Lower lobe of right lung (tissue), 2 donors: Measurements from ENCODE around the gene DAPL1. TPM values are rescaled to one million over a fixed set of nuclear protein-coding genes. Genes with fewer than 3 reads are reported as not detected.

Source experiments
- ATAC-seq, 2 donors: fragments of 200-7000 bp; cut with Tn5 transposase; one replicate each; pipeline ENCODE4 v1.9.1; 2020 to 2022; ENCODE audit warnings: mild to moderate bottlenecking in 2 of 2, moderate library complexity in 2 of 2
- DNase-seq: peaks from one replicate; pipeline ENCODE4 v3.0.0-alpha.2; 2020
- H3K27ac ChIP-seq: fragments of 200-600 bp; one replicate; pipeline ENCODE4 v1.8.0; 2022
- H3K27me3 ChIP-seq: fragments of 200-600 bp; one replicate; pipeline ENCODE4 v1.8.0; 2022; ENCODE audit warnings: low read depth
- H3K36me3 ChIP-seq: fragments of 200-600 bp; one replicate; pipeline ENCODE4 v1.8.0; 2022; ENCODE audit warnings: mild to moderate bottlenecking
- H3K4me1 ChIP-seq: fragments of 200-600 bp; one replicate; pipeline ENCODE4 v1.8.0; 2022
- H3K4me3 ChIP-seq: fragments of 200-600 bp; one replicate; pipeline ENCODE4 v1.8.0; 2022; ENCODE audit warnings: mild to moderate bottlenecking
- H3K9me3 ChIP-seq: fragments of 200-600 bp; one replicate; pipeline ENCODE4 v1.8.0; 2022
- intact Hi-C: fragments of 100-400 bp; cut with DNase I; formaldehyde crosslinking; loops from one replicate; pipeline ENCODE4 v1.11.0; 2022
- total RNA-seq: library from RNA; stranded (reverse); fragmentation: NEBNext Ultra II Directional; extraction: Animal tissue kit (Norgen Biotek cat#: 25700); gene quantifications from one replicate; pipeline ENCODE4 v1.2.1, GENCODE V29; 2021
- TF ChIP-seq, protein P1 (sequence below): fragments of 200-600 bp; IDR thresholded peaks from one replicate; pipeline ENCODE4 v1.8.0; 2022; ENCODE audit warnings: antibody characterized with exemption, mild to moderate bottlenecking
- donor health status: DM: no; HTN: yes; CAD: no; lungs with severe emphysema.

Gene DAPL1
- total RNA-seq, 1 donor from 2014 or later: not detected

DNA sequence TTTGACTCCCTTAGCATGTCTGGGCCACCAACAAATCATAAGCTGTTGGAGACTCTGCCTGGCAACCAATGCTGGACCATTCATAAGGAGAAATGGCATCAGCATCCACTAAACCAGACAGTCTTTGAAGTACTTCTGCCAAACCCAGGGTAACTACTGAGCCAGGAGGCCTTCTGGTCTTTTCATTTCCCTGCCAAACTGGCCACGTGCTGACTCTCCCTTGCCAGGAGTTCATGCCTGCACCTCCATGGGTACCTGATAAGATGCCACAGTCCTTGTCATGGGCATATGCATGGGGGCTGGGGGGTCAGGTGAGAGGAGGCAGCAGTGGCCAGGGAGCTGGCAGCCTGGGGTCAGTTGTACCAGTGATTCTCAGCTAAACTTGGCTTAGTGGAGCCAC lies 34.2 kb upstream of the DAPL1 start:
- no peak for DNase-seq
- H3K4me1 ChIP-seq: no peaks in the 10 kb centered on the region
- H3K27ac ChIP-seq: no peak overlapping the region
- no peak overlapping the region for H3K4me3 ChIP-seq
- H3K9me3 ChIP-seq: no peaks in the 10 kb centered on the region
- no peaks in the 10 kb centered on the region for H3K36me3 ChIP-seq
- no peaks in the 10 kb centered on the region for H3K27me3 ChIP-seq
- ATAC-seq: no peak
- TF ChIP-seq, protein P1, sequence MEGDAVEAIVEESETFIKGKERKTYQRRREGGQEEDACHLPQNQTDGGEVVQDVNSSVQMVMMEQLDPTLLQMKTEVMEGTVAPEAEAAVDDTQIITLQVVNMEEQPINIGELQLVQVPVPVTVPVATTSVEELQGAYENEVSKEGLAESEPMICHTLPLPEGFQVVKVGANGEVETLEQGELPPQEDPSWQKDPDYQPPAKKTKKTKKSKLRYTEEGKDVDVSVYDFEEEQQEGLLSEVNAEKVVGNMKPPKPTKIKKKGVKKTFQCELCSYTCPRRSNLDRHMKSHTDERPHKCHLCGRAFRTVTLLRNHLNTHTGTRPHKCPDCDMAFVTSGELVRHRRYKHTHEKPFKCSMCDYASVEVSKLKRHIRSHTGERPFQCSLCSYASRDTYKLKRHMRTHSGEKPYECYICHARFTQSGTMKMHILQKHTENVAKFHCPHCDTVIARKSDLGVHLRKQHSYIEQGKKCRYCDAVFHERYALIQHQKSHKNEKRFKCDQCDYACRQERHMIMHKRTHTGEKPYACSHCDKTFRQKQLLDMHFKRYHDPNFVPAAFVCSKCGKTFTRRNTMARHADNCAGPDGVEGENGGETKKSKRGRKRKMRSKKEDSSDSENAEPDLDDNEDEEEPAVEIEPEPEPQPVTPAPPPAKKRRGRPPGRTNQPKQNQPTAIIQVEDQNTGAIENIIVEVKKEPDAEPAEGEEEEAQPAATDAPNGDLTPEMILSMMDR: no peak
- intact Hi-C loops: no loop called here

DNA sequence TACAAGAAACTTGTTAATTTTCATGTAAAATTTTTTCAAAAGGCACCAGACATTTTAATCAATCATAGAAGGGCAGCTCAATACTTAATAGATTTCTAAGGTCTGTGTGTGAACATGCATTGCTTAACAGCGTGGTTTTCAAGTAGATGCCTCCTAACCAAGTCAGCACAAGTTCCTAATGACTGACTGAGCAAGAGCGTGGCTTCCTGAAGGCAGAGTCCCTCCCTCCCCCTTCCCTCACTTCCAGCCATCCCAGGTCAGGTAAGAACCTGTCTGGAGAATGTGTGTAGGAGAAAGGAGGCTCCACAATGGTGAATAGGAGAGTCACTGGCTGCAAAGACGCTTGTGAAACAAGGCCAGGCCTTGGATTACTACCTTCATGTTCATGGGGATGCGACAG lies 33.5 kb upstream of the DAPL1 start:
- H3K36me3 ChIP-seq: no peaks in the 10 kb centered on the region
- TF ChIP-seq, protein P1: no peak
- H3K9me3 ChIP-seq: no peaks in the 10 kb centered on the region
- intact Hi-C loops: no loop called here
- H3K4me3 ChIP-seq: no peak overlapping the region
- ATAC-seq: no peak
- DNase-seq: no peak
- H3K4me1 ChIP-seq: no peaks in the 10 kb centered on the region
- no peaks in the 10 kb centered on the region for H3K27me3 ChIP-seq
- no peak overlapping the region for H3K27ac ChIP-seq

DNA sequence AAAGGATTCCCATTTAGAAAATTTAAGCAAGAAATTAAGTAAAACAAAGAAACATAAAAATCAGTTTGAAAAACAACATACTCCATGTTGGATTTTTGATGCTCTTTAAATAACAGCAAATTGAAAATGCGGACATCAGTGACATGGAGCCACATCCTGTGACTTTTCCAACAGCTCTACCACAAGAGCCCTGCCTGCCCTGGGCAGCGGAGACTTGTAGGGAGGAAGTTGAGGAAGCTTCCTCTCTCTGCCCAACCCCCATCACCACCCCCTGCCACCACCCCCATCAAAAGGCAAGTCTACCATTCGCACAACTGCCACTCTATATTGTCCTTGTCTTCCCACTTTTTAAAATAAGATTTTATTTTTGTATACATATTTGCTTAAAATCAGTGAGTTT lies 32.8 kb upstream of the DAPL1 start:
- Histone ChIP-seq H3K4me3 (no peak overlapping the region), H3K27ac (no peak overlapping the region), H3K4me1 (no peaks in the 10 kb centered on the region), H3K9me3 (no peaks in the 10 kb centered on the region), H3K36me3 (no peaks in the 10 kb centered on the region), H3K27me3 (no peaks in the 10 kb centered on the region)
- DNase-seq (no peak), ATAC-seq (no peak)
- intact Hi-C loops: no loop called here
- TF ChIP-seq, protein P1: no peak

DNA sequence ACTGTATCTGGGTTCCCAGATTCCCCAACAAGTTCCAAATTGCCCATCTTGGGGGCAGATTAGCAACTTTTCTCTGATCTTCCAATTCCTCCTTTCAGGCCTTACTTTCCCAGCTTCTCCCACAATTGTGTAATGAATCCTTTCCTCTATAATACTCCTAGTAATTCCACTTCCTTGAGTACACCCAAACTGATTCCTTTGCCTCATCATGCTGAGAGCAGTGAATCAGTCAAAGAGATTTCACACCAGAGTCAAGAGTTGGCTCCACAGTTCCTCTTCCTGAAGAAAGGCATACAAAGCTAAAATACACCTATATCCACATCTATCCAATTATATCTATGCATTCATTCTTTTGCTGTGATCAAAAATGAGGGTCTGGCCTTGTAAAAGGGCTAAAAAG lies 28.6 kb upstream of the DAPL1 start:
- Histone ChIP-seq H3K4me3 (no peak overlapping the region), H3K36me3 (no peaks in the 10 kb centered on the region), H3K4me1 (no peaks in the 10 kb centered on the region), H3K27ac (no peak overlapping the region), H3K9me3 (no peaks in the 10 kb centered on the region), H3K27me3 (no peaks in the 10 kb centered on the region)
- TF ChIP-seq, protein P1: no peak
- DNase-seq (no peak), ATAC-seq (no peak)
- intact Hi-C loops: no loop called here

DNA sequence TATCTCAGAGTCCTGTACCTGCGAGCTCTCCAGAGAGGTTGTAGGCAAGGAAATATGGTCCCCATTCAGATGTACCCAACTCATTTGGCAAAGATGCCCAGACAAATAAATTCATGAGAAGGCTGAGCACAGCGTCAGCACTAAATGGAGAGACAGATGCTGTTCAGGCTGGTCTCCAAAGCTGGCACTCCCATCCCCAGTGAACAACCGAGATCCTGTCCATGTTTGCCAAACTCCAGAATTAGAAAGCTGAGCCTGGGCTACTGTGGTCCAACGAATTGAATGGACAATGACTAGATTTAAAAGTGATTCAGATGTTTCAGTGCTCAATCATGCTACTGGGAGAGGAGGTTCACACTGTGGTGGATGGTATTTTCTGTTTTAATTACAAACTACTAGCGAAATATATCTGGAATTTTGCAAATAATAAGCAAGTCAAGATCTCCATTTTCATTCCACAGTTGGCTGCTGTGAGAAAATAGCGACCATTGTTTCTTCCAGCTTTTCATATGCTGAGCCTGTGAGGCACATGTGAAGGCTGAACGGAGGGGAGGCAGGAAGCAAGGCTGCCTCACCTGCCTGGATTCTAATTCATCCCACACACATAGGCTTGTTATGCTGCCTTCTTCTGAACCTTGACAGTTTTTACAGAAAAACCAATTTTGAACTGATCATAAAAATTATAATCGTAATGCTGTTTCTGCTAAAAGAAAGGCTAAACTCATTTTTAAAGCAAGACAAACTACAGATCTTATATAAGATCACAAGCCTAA lies 22.6 kb upstream of the DAPL1 start:
- Histone ChIP-seq H3K27ac (no peak overlapping the region), H3K4me1 (no peaks in the 10 kb centered on the region), H3K27me3 (no peaks in the 10 kb centered on the region), H3K9me3 (no peaks in the 10 kb centered on the region), H3K36me3 (no peaks in the 10 kb centered on the region), H3K4me3 (no peak overlapping the region)
- DNase-seq: no peak
- intact Hi-C loops: no loop called here
- TF ChIP-seq, protein P1: no peak
- ATAC-seq: no peak
